ENCODE data around the gene CCZ1B.
"Not testable (repeated sequence)": the region's sequence is repeated elsewhere in the genome, so short reads cannot be mapped to it uniquely, and the experiment has no call there.

CCZ1B gene

GRCh38 chr7:6837081-6837480, 11.0 kb upstream of the CCZ1B start:
- DNase-seq; in situ Hi-C loops (cut with HindIII; ENCODE audit: low pct_ligation_motif_present, low pct_unique_long_range_greater_than_20kb, low sequenced_read_pairs): not testable (repeated sequence)

GRCh38 chr7:6835521-6835920, 9.4 kb upstream of the CCZ1B start:
- DNase-seq; in situ Hi-C loops (cut with HindIII; ENCODE audit: low pct_ligation_motif_present, low pct_unique_long_range_greater_than_20kb, low sequenced_read_pairs): not testable (repeated sequence)

GRCh38 chr7:6833636-6834035, 7.6 kb upstream of the CCZ1B start:
- in situ Hi-C loops (cut with HindIII; ENCODE audit: low pct_ligation_motif_present, low pct_unique_long_range_greater_than_20kb, low sequenced_read_pairs) = no loop called here
- no peak for DNase-seq

- in situ Hi-C loops (cut with HindIII; ENCODE audit: low pct_ligation_motif_present, low pct_unique_long_range_greater_than_20kb, low sequenced_read_pairs) = no loop called here
- no peak for DNase-seq
These were observed 5.1 kb upstream of the CCZ1B start for GRCh38 chr7:6831018-6831725.

- in situ Hi-C loops (cut with HindIII; ENCODE audit: low pct_ligation_motif_present, low pct_unique_long_range_greater_than_20kb, low sequenced_read_pairs); DNase-seq: not testable (repeated sequence)
These were observed 4.0 kb upstream of the CCZ1B start for GRCh38 chr7:6830026-6830425.

- in situ Hi-C loops (cut with HindIII; ENCODE audit: low pct_ligation_motif_present, low pct_unique_long_range_greater_than_20kb, low sequenced_read_pairs); DNase-seq: not testable (repeated sequence)
These were observed 3.5 kb upstream of the CCZ1B start for GRCh38 chr7:6829616-6830015.

GRCh38 chr7:6827180-6827579, 1.1 kb upstream of the CCZ1B start:
- DNase-seq = not testable (repeated sequence)

GRCh38 chr7:6825236-6826125, 594 bp downstream of the CCZ1B start:
- in situ Hi-C loops (cut with HindIII; ENCODE audit: low pct_ligation_motif_present, low pct_unique_long_range_greater_than_20kb, low sequenced_read_pairs); DNase-seq: not testable (repeated sequence)

More at GRCh38 chr7:6827180-6827579, 1.1 kb upstream of the CCZ1B start:
- in situ Hi-C loops (cut with HindIII; ENCODE audit: low pct_ligation_motif_present, low pct_unique_long_range_greater_than_20kb, low sequenced_read_pairs) = not testable (repeated sequence)

GRCh38 chr7:6821622-6822021, 4.5 kb downstream of the CCZ1B start:
- in situ Hi-C loops (cut with HindIII; ENCODE audit: low pct_ligation_motif_present, low pct_unique_long_range_greater_than_20kb, low sequenced_read_pairs); DNase-seq: not testable (repeated sequence)

- DNase-seq; in situ Hi-C loops (cut with HindIII; ENCODE audit: low pct_ligation_motif_present, low pct_unique_long_range_greater_than_20kb, low sequenced_read_pairs): not testable (repeated sequence)
These were observed 10.6 kb downstream of the CCZ1B start for GRCh38 chr7:6815470-6815869.

GRCh38 chr7:6813011-6813410, 13.1 kb downstream of the CCZ1B start:
- in situ Hi-C loops (cut with HindIII; ENCODE audit: low pct_ligation_motif_present, low pct_unique_long_range_greater_than_20kb, low sequenced_read_pairs) = not testable (repeated sequence)

GRCh38 chr7:6807959-6808358, 18.1 kb downstream of the CCZ1B start:
- in situ Hi-C loops (cut with HindIII; ENCODE audit: low pct_ligation_motif_present, low pct_unique_long_range_greater_than_20kb, low sequenced_read_pairs); DNase-seq: not testable (repeated sequence)

More at GRCh38 chr7:6813011-6813410, 13.1 kb downstream of the CCZ1B start:
- not testable (repeated sequence) for DNase-seq

- in situ Hi-C loops (cut with HindIII; ENCODE audit: low pct_ligation_motif_present, low pct_unique_long_range_greater_than_20kb, low sequenced_read_pairs); DNase-seq: not testable (repeated sequence)
These were observed 18.6 kb downstream of the CCZ1B start for GRCh38 chr7:6807393-6807918.

GRCh38 chr7:6800331-6800730, 25.7 kb downstream of the CCZ1B start:
- DNase-seq; in situ Hi-C loops (cut with HindIII; ENCODE audit: low pct_ligation_motif_present, low pct_unique_long_range_greater_than_20kb, low sequenced_read_pairs): not testable (repeated sequence)

GRCh38 chr7:6799887-6800286, 26.2 kb downstream of the CCZ1B start:
- in situ Hi-C loops (cut with HindIII; ENCODE audit: low pct_ligation_motif_present, low pct_unique_long_range_greater_than_20kb, low sequenced_read_pairs); DNase-seq: not testable (repeated sequence)

GRCh38 chr7:6798047-6798446, 28.0 kb downstream of the CCZ1B start:
- in situ Hi-C loops (cut with HindIII; ENCODE audit: low pct_ligation_motif_present, low pct_unique_long_range_greater_than_20kb, low sequenced_read_pairs) = not testable (repeated sequence)

GRCh38 chr7:6797218-6797617, 28.9 kb downstream of the CCZ1B start:
- DNase-seq; in situ Hi-C loops (cut with HindIII; ENCODE audit: low pct_ligation_motif_present, low pct_unique_long_range_greater_than_20kb, low sequenced_read_pairs): not testable (repeated sequence)

More at GRCh38 chr7:6798047-6798446, 28.0 kb downstream of the CCZ1B start:
- not testable (repeated sequence) for DNase-seq

- DNase-seq; in situ Hi-C loops (cut with HindIII; ENCODE audit: low pct_ligation_motif_present, low pct_unique_long_range_greater_than_20kb, low sequenced_read_pairs): not testable (repeated sequence)
These were observed 31.8 kb downstream of the CCZ1B start for GRCh38 chr7:6794276-6794675.
